ENCODE results near the gene BANK1. TPM values are rescaled to one million over a fixed set of nuclear protein-coding genes. Genes with fewer than 3 reads are reported as not detected.

Gene BANK1
- total and polyA plus RNA-seq, 12 donors: 0.08 to 1.1 (median 0.35) TPM; not detected in 3

DNA sequence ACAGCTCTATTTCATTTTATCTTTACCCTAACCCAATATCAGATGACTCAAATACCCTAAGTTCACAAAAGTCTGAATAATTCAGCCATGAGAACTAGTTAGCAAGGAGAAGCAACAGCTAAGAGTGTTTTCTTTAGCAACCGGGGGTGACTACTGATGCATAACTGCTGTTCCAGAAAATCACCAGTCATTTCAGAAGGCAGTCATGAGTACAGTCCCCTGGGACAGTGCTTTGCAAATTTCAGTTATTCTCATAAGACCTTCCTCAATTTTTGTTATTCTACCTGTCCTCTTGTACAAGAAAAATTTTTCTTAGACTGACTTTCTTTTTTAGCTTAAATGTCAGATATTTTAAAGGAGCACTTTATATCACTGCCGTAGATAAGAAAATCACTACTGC, 16.4 kb downstream of the BANK1 start:
- 71 to 74% methylated on average over 2 of the region's 2 CpGs for WGBS, 2 donors
- DNase-seq: no peak
- no peak for ATAC-seq
- intact Hi-C loops (cut with DNase I): no loop called here
- no peak overlapping the region for H3K4me3 ChIP-seq
- no peaks in the 10 kb centered on the region for H3K36me3 ChIP-seq
- TF ChIP-seq, protein P1, sequence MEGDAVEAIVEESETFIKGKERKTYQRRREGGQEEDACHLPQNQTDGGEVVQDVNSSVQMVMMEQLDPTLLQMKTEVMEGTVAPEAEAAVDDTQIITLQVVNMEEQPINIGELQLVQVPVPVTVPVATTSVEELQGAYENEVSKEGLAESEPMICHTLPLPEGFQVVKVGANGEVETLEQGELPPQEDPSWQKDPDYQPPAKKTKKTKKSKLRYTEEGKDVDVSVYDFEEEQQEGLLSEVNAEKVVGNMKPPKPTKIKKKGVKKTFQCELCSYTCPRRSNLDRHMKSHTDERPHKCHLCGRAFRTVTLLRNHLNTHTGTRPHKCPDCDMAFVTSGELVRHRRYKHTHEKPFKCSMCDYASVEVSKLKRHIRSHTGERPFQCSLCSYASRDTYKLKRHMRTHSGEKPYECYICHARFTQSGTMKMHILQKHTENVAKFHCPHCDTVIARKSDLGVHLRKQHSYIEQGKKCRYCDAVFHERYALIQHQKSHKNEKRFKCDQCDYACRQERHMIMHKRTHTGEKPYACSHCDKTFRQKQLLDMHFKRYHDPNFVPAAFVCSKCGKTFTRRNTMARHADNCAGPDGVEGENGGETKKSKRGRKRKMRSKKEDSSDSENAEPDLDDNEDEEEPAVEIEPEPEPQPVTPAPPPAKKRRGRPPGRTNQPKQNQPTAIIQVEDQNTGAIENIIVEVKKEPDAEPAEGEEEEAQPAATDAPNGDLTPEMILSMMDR (IDR thresholded peaks at IDR 0.05): no peak
- H3K4me1 ChIP-seq: no peaks in the 10 kb centered on the region
- no peak overlapping the region for H3K27ac ChIP-seq
- H3K27me3 ChIP-seq: no peaks in the 10 kb centered on the region
- H3K9me3 ChIP-seq: no peaks in the 10 kb centered on the region

DNA sequence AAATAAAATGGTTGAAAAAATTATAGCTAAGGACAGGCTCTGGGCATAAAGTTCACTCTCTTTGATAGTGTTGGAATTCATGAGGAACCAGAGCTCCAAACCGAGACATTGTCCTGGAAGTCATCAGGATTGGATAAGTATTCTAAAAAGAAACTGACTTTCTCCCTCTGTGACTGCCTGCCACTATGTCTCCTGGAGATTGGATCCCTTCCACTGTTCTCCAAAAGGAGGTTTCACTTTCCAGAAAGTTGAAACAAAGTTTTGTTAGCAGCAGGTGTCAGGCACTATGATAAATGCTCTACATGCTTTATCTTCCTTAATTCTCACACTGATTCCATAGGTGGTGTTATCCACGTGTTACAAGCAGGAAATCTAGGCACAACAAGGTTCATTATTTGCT, 16.8 kb downstream of the BANK1 start:
- Histone ChIP-seq H3K27me3 (no peaks in the 10 kb centered on the region), H3K4me3 (no peak overlapping the region), H3K36me3 (no peaks in the 10 kb centered on the region), H3K4me1 (no peaks in the 10 kb centered on the region), H3K9me3 (no peaks in the 10 kb centered on the region), H3K27ac (no peak overlapping the region)
- 46 to 53% methylated on average over 2 of the region's 2 CpGs for WGBS, 2 donors
- no peak for DNase-seq
- TF ChIP-seq, protein P1 (IDR thresholded peaks at IDR 0.05): no peak
- intact Hi-C loops (cut with DNase I): no loop called here
- ATAC-seq: no peak

GRCh38 chr4:101813604-101814003, 23.1 kb downstream of the BANK1 start:
- 86 to 88% methylated on average over 5 of the region's 5 CpGs for WGBS, 2 donors
- ATAC-seq (no peak), DNase-seq (no peak)
- TF ChIP-seq, protein P1 (IDR thresholded peaks at IDR 0.05): no peak
- Histone ChIP-seq H3K9me3 (no peaks in the 10 kb centered on the region), H3K36me3 (no peaks in the 10 kb centered on the region), H3K27me3 (no peaks in the 10 kb centered on the region), H3K4me3 (no peak overlapping the region), H3K4me1 (no peaks in the 10 kb centered on the region), H3K27ac (no peak overlapping the region)
- intact Hi-C loops (cut with DNase I): no loop called here

GRCh38 chr4:101818362-101818761, 27.8 kb downstream of the BANK1 start:
- TF ChIP-seq, protein P1 (IDR thresholded peaks at IDR 0.05): no peak
- peaks cover 0 to 9% (median 0%) of the 10 kb centered on the region in 11 donors for H3K9me3 ChIP-seq
- no peak for DNase-seq
- no peak for ATAC-seq
- no peaks in the 10 kb centered on the region for H3K36me3 ChIP-seq
- H3K4me3 ChIP-seq: no peak overlapping the region
- no peaks in the 10 kb centered on the region for H3K27me3 ChIP-seq
- 37 to 54% methylated on average over 2 of the region's 2 CpGs for WGBS, 2 donors
- no peak overlapping the region for H3K27ac ChIP-seq
- intact Hi-C loops (cut with DNase I): no loop called here
- H3K4me1 ChIP-seq: no peaks in the 10 kb centered on the region
